Measurements from ENCODE around the gene HGFAC. TPM values are rescaled to one million over a fixed set of nuclear protein-coding genes. Genes with fewer than 3 reads are reported as not detected.

The HGFAC gene
- total and polyA plus RNA-seq, 2 of the 13 experiments (the other 11 are each of a cell fraction or from before 2014, with no cell fraction given), result 8.5 to 63.6 TPM

- TF ChIP-seq, protein P1, sequence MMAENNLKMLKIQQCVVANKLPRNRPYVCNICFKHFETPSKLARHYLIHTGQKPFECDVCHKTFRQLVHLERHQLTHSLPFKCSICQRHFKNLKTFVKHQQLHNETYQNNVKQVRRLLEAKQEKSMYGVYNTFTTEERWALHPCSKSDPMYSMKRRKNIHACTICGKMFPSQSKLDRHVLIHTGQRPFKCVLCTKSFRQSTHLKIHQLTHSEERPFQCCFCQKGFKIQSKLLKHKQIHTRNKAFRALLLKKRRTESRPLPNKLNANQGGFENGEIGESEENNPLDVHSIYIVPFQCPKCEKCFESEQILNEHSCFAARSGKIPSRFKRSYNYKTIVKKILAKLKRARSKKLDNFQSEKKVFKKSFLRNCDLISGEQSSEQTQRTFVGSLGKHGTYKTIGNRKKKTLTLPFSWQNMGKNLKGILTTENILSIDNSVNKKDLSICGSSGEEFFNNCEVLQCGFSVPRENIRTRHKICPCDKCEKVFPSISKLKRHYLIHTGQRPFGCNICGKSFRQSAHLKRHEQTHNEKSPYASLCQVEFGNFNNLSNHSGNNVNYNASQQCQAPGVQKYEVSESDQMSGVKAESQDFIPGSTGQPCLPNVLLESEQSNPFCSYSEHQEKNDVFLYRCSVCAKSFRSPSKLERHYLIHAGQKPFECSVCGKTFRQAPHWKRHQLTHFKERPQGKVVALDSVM (CRISPR knock-in tag; IDR thresholded peaks at IDR 0.05), result peak; percentile 62
- no peak; the same call in 1 of the 2 replicates for TF ChIP-seq THAP11 (CRISPR knock-in tag; IDR thresholded peaks at IDR 0.05)
- TF ChIP-seq ZNF740 (CRISPR knock-in tag; IDR thresholded peaks at IDR 0.05), result no peak
- TF ChIP-seq ZNF577 (CRISPR knock-in tag; IDR thresholded peaks at IDR 0.05; ENCODE audit: borderline replicate concordance, low read depth), result no peak
- TF ChIP-seq NFE2L1 (CRISPR knock-in tag; IDR thresholded peaks at IDR 0.05; ENCODE audit: borderline replicate concordance), result no peak
- no peak for TF ChIP-seq GABPA (IDR thresholded peaks at IDR 0.05; ENCODE audit: low read depth, low read length)
- peak; percentile 59; the same call in 1 of the 2 replicates for TF ChIP-seq GABPA (CRISPR knock-in tag; IDR thresholded peaks at IDR 0.05; ENCODE audit: low read depth)
- peak; percentile 92 for TF ChIP-seq HNF1A (IDR thresholded peaks at IDR 0.05; ENCODE audit: low read depth)
- peak; percentile 97 for TF ChIP-seq HNF1A (CRISPR knock-in tag; IDR thresholded peaks at IDR 0.05; ENCODE audit: borderline replicate concordance)
- TF ChIP-seq, protein P2, sequence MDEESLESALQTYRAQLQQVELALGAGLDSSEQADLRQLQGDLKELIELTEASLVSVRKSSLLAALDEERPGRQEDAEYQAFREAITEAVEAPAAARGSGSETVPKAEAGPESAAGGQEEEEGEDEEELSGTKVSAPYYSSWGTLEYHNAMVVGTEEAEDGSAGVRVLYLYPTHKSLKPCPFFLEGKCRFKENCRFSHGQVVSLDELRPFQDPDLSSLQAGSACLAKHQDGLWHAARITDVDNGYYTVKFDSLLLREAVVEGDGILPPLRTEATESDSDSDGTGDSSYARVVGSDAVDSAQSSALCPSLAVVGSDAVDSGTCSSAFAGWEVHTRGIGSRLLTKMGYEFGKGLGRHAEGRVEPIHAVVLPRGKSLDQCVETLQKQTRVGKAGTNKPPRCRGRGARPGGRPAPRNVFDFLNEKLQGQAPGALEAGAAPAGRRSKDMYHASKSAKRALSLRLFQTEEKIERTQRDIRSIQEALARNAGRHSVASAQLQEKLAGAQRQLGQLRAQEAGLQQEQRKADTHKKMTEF (CRISPR knock-in tag; IDR thresholded peaks at IDR 0.05), result peak; percentile 29; the same call in 1 of the 2 replicates
Measured at GRCh38 chr4:3441501-3442459, at the start of gene HGFAC (continued).

All from HepG2 (cell line).